Measurements from ENCODE around the gene UBA1.

UBA1 gene

GRCh38 chrX:47169726-47170515 lies 23.7 kb upstream of the UBA1 start:
- DNase-seq (ENCODE audit: low spot score) = no peak

DNA sequence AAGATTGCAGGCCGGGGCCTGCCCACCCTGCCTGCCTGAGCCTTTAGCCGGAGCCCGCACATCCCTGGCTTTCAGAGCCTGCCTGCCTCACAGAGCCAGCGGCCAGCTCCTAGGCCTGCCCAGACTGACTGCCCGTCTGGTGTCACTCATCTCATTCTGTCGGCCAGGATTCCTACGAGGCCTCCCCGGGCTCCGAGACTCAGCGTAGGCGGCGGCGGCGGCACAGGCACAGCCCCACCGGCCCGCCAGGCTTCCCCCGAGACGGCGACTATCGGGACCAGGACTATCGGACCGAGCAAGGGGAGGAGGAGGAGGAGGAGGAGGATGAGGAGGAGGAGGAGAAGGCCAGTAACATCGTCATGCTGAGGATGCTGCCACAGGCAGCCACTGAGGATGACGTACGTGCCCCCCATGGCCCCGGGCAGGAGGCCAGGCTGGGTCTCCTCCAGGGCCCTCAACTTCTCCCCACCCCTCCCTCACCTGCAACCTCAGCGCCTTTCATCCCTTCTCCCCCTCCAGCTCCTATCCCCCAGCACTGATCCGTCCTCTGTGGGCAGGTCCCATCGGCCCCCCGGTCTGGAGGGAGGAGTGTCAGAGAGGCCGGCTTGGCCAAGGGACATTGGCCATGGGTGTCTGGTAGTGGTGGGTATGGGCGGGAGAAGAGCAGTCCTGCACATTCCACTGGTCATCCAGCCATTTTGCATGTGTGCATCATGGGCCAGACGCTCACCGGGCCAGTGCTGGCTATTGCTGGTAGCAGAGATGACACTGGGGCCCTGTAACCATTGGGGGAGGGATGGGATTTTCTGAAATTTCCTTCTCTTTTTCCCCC lies 22.6 kb upstream of the UBA1 start:
- no peak for DNase-seq (ENCODE audit: low spot score)

DNA sequence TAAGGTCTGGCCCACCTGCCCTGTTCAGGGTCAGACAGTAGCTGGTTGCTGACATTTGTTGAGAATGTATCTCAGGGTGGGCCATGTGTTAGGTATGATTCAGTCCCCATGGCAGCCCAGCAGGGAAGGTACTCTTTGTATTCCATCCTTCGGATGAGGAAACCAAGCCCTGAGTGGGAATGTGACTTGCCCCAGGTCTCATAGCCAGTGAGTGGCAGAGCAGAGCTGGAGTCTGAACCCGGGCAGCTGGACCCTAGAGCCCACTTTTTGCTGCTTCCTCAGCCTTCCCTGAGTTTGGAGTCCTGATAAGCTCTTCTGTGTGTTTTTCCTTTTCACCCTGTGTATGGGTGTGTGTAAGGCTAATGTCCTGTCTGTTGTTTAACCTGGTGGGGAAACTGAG lies 21.6 kb upstream of the UBA1 start:
- no peak for DNase-seq (ENCODE audit: low spot score)

DNA sequence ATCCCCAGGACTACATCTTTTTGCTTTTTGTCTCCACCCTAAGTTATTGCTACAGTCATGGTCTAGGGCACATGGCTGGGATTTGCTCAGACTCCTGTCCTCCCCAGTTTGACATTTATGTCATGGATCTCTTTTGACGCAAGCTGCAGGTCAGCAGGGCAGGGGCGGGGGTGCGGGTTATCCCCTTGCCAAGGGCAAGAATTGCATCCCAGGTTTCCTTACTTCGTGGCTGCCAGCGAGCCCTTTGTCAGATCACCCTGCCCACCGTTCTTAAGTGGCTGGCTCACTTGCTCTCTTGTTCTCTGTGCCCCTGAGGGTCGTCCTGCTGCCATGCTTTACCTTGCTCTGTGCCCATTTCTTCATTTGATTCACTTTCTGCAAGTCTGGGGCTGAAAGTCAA lies 21.1 kb upstream of the UBA1 start:
- DNase-seq (ENCODE audit: low spot score) = no peak

DNA sequence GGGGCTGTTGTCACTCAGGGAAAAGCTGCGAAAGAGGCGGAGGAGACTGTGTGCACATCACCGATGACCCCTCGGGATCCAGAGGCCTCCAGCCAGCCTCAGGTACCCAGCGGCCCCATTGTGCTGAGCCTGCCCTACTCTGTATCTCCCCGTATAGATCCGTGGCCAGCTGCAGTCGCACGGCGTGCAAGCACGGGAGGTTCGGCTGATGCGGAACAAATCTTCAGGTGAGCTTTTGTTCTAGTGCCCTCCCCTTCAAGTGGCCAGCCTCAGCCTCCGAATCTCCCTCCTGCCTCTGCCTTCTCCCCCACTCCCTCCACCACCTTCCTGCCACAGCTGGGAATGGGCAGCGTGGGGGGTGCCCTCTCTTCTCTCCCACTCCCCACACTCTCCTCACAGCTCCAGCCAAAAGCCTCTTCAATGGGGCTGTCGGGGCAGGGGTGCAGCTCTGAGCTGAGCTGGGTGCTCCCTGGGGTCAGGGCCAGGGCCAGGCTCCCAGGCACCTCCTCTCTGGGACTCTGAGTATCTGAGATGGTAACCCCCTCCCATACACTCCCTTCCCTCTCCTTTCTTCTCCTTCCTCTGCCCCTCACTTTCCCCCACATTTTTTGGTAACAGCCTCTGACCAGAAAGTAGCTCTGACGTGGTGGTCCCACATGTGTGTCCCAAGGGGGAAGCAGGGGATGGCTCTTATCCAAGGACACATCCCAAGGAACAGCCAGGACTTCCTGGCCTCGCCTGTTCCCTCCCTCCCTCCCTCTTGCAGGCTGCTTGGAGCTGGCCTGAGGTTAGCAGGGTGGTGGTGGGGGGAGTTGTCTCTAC lies 20.4 kb upstream of the UBA1 start:
- no peak for DNase-seq (ENCODE audit: low spot score)

GRCh38 chrX:47174376-47174775 lies 19.3 kb upstream of the UBA1 start:
- no peak for DNase-seq (ENCODE audit: low spot score)

GRCh38 chrX:47174846-47175587 lies 18.6 kb upstream of the UBA1 start:
- DNase-seq (ENCODE audit: low spot score) = no peak

DNA sequence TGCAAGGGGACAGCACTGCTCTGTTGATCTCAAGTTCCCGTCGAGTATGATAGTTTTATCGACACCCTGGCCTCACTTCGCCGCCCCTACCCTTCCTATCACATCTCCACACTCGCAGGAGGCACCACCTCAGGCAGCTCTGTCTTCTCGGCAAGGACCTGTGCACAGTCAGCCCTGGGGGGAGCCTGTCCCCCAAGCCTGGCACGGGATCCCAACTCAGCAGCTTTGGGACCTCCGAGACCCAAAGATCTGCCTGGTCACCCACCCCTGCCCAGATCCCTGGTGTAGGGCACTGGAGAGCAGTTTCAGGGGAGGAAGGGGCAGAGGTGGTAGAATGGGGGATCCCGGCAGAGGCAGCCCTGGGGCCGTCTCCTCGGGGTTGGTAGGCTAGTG lies 18.0 kb upstream of the UBA1 start:
- DNase-seq (ENCODE audit: low spot score) = no peak

- no peak for DNase-seq (ENCODE audit: low spot score)
Measured at GRCh38 chrX:47176101-47176740, 17.4 kb upstream of the UBA1 start.

DNA sequence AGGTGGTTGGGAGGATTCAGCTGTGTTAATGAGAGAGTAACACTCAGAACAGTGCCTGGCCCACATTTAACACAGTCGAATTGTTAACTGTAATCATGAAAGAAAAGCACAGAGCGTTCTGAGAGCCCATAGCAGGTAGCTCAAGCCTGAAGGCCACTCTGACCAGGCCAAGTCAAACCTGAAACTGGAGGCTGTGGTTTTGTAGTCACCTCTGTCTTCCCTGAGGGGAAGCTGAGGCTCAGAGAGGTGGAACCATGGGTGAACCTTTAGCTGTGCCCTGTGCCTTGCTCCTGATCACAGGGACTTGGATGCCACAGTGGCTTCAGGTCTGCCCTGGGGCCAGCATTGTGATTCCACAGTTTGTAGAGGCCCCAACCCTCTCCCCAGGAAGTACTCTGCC lies 16.6 kb upstream of the UBA1 start:
- DNase-seq (ENCODE audit: low spot score) = no peak

GRCh38 chrX:47178337-47178736 lies 15.3 kb upstream of the UBA1 start:
- DNase-seq (ENCODE audit: low spot score) = no peak

DNA sequence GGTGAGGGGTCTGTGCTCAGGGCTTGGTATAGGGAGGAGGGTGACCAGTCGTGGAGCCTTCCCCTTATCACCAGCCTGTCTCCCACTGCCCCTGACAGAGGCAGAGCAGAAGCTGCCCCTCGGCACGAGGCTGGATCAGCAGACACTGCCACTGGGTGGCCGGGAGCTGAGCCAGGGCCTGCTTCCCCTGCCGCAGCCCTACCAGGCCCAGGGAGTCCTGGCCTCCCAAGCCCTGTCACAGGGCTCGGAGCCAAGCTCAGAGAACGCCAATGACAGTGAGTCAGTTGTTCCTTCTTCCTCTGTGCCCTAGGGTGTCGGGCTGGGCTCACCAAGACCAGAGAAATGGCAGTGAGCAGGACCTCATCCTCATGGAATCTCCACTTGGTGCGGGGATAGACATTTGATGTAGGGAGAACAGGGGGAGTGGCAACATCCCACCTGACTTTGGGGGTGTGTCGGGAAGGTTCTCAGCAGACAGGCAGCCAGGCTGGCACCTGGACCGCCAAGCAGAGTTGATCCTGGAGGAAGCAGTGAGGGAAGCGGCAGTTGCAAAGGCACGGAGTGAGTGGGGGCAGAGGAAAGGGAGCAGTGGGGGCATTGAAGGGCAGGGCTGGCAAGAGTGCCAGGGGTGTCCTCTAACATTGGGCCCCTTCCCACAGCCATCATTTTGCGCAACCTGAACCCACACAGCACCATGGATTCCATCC lies 14.3 kb upstream of the UBA1 start:
- DNase-seq (ENCODE audit: low spot score) = no peak

- no peak for DNase-seq (ENCODE audit: low spot score)
Measured at GRCh38 chrX:47179928-47180255, 13.7 kb upstream of the UBA1 start.

DNA sequence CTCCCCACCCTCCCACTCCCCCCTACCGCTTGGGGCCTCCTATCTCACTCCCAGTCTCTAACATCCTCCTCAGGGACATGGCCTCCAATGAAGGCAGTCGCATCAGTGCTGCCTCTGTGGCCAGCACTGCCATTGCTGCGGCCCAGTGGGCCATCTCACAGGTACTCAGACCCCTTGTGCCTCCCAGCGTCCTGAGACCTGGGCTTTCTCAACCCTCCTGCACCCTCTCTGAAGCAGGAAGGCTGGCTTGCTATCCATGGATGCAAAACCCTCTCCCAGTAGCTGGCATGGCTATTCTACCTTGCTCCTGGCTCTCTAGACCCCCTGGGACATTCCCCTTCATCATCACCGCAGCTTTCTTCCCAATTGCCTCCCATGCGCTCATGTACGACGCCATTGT lies 13.3 kb upstream of the UBA1 start:
- no peak for DNase-seq (ENCODE audit: low spot score)

DNA sequence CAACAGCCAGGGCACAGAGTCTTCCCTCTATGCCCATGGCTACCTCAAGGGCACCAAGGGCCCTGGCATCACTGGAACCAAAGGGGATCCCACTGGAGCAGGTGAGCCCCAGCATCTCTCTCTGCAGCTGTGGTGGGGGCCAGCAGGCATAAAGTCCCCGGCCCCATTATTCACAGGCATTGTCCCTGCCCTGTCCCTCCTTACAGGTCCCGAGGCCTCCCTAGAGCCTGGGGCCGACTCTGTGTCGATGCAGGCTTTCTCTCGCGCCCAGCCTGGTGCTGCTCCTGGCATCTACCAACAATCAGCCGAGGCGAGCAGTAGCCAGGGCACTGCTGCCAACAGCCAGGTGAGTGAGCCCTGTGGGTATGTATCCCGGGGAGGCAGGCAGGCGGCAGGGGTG lies 12.3 kb upstream of the UBA1 start:
- no peak for DNase-seq (ENCODE audit: low spot score)

- DNase-seq (ENCODE audit: low spot score) = no peak
Measured at GRCh38 chrX:47182106-47182700, 11.4 kb upstream of the UBA1 start.

GRCh38 chrX:47184486-47184885 lies 9.1 kb upstream of the UBA1 start:
- DNase-seq (ENCODE audit: low spot score) = no peak

DNA sequence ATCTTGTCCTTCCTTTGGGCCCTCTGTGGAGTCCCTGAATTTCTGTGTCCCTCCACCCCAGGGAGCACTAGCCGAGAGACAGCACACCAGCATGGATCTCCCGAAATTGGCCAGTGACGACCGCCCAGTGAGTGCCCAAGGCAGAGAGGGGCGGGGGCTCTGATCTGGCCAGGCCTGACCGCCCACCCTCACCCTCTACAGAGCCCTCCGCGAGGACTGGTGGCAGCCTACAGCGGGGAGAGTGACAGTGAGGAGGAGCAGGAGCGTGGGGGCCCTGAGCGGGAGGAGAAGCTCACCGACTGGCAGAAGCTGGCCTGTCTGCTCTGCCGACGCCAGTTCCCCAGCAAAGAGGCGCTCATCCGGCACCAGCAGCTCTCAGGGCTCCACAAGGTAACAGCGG lies 8.4 kb upstream of the UBA1 start:
- no peak for DNase-seq (ENCODE audit: low spot score)

DNA sequence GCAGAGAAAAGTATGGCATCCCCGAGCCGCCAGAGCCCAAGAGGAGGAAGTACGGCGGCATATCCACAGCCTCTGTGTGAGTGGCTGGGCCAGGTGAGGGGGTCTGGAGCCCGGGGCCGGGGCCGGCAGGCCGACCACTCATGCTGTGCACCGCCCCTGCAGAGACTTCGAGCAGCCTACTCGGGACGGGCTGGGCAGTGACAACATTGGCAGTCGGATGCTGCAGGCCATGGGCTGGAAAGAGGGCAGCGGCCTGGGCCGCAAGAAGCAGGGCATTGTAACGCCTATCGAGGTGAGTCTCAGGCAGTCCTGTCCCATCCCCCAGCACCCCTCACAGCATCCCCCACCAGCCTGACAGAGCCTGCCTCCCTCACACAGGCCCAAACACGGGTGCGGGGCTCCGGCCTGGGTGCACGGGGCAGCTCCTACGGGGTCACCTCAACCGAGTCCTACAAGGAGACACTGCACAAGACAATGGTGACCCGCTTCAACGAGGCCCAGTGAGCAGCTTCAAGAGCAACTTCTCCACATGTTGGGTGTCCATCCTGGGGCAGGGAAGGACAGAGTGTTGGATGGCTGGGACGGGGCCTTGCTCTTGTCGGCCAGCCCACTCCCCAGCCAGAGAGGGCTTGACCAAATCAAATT lies 7.4 kb upstream of the UBA1 start:
- no peak for DNase-seq (ENCODE audit: low spot score)

GRCh38 chrX:47187106-47187677 lies 6.4 kb upstream of the UBA1 start:
- no peak for DNase-seq (ENCODE audit: low spot score)

Measured in SW480 (cell line).